Adrenal gland (tissue), 5 donors: ENCODE measurements around the gene SYT7.

Experiments used
- CTCF ChIP-seq, 6 experiments: fragments of 450-650 bp in 4 of 6; fragments of 200-600 bp in 2 of 6; sonication (generic) in 1 of 6; IDR thresholded peaks; 1 replicate in 5 of 6; 2 replicates in 1 of 6; pipeline versions ENCODE4 v1.5.1 to v1.8.0; 2016 to 2021; ENCODE audit warnings: antibody characterized with exemption in 6 of 6, mild to moderate bottlenecking in 2 of 6, moderate library complexity in 1 of 6
- POLR2A ChIP-seq, 2 donors: fragments of 450-650 bp; IDR thresholded peaks; one replicate each; pipeline ENCODE4 v1.6.1; 2017; ENCODE audit warnings: antibody characterized with exemption in 2 of 2, mild to moderate bottlenecking in 2 of 2, moderate library complexity in 1 of 2
- donor health status: DM: no; HTN: no; CAD: no.

GRCh38 chr11:61609000-61609979, 28.4 kb upstream of the SYT7 start:
- TF ChIP-seq CTCF (IDR thresholded peaks at IDR 0.05) (no peak), POLR2A (IDR thresholded peaks at IDR 0.05) (no peak)
